HG03442 (cell line): Measurements from ENCODE around the gene INPP5D.
A peak's percentile ranks its signal among the peaks of the same experiment; 100 is the strongest.
"Not testable (repeated sequence)": the region's sequence is repeated elsewhere in the genome, so short reads cannot be mapped to it uniquely, and the experiment has no call there.

Source experiments
- ATAC-seq: cut with Tn5 transposase; IDR thresholded peaks from one replicate; pipeline ENCODE4 v1.9.1; 2021; ENCODE audit warnings: mild to moderate bottlenecking, moderate library complexity; ENCODE audit not compliant: unreplicated experiment

The INPP5D gene

GRCh38 chr2:233092432-233093165, 32.5 kb downstream of the INPP5D start:
- no peak for ATAC-seq

- no peak for ATAC-seq
Observed at GRCh38 chr2:233093166-233093448, 33.0 kb downstream of the INPP5D start.

- no peak for ATAC-seq
Observed at GRCh38 chr2:233093721-233094120, 33.6 kb downstream of the INPP5D start.

- no peak for ATAC-seq
Observed at GRCh38 chr2:233094614-233095013, 34.5 kb downstream of the INPP5D start.

DNA sequence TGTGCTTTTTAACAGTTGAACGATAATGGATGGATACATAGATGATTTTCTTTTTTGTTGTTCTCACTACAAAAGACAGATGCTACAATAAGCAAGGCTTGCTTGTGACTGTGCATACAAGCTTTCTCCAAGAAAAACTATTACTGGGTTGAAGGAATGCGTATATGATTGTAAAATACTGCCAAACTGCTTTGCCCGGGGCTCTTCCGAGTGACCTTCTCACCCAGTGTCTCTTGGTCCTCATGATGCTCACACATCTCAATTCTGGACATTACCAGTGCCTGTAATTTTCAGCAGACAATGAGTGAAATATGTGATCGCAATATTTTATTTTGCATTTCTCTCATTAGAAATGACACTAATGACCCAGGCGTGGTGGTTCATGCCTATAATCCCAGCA, 35.9 kb downstream of the INPP5D start:
- no peak for ATAC-seq

DNA sequence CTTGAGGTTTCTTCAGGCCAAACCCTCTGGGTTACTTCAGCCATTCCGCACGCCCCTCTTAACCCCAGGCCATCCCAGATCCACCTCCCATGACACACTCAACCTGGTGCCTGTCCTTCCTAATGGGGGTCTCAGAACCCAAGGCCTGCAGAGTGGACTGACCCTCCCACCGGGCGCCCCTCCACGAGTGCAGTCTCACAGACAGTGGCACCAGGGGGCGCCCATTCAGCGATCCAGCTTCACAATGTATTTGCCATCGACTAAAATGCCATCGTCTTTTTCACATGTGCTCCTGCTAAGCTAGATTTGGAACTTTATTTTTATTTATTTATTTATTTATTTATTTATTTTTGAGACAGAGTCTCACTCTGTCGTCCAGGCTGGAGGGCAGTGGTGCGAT, 38.5 kb downstream of the INPP5D start:
- ATAC-seq, result no peak

GRCh38 chr2:233099820-233100191, 39.7 kb downstream of the INPP5D start:
- not testable (repeated sequence) for ATAC-seq

DNA sequence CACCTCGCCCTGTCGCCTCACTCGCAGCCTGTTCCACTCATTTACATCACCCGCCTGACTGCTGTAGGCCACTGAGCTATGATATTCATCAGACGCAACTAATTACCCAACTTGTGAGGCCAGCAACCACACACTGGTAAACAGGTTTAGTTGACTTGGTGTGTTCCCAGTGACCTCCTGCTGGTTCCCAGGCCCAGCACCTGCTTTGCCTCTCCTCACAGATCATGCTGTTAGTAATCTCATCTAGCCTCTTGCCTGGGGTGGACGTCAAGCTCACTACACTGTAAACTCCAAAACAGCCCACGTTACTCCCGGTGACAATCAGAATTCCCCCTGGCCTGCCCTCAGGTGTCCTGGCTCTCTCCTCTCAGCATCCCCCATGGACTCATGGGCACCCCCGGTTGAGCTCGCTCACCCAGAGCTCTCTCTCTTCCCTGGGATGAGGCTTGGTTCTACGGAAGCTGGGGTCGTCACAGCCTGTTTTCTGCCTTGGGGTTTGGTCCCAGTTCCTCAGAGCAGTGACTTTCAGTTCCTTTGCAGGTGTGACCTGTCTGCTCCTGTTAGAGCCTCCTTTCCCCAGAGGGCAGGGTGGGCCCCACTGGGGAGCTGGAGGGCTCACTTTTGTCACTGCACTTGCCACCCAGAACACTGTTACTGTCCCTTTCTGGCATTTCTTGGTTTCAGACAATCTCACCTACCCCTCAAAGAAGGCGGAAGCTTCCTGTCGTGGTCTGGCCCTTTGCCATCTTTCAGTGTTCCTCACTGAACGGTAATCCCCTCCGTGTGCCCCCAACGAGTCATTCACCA, 40.3 kb downstream of the INPP5D start:
- peak; percentile 82 for ATAC-seq

GRCh38 chr2:233101141-233101540, 41.0 kb downstream of the INPP5D start:
- ATAC-seq, result no peak

- ATAC-seq, result no peak
Observed at GRCh38 chr2:233101816-233102215, 41.7 kb downstream of the INPP5D start.

- ATAC-seq, result no peak
Observed at GRCh38 chr2:233105156-233105895, 45.2 kb downstream of the INPP5D start.

GRCh38 chr2:233105930-233106329, 45.8 kb downstream of the INPP5D start:
- ATAC-seq, result no peak

DNA sequence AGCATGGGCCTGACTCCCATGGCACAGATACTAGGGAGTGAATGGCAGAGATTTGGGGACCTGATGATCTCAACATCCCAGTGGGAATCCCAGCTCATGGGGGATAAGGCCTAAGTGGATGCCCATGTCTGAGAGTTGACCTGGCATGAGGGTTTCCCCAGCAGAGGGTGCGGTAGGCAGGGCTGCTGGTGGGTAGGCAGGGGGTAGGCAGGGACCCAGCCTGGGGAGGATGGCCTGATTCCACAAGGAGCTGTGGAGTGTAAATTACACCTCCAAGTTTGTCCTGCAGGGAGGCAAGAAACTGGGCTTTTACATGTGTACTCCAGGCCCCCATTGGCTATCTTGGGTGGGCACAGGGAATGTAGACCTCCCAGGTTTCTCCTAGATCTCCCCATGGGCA, 46.9 kb downstream of the INPP5D start:
- ATAC-seq, result no peak

GRCh38 chr2:233107831-233108300, 47.7 kb downstream of the INPP5D start:
- ATAC-seq, result no peak

DNA sequence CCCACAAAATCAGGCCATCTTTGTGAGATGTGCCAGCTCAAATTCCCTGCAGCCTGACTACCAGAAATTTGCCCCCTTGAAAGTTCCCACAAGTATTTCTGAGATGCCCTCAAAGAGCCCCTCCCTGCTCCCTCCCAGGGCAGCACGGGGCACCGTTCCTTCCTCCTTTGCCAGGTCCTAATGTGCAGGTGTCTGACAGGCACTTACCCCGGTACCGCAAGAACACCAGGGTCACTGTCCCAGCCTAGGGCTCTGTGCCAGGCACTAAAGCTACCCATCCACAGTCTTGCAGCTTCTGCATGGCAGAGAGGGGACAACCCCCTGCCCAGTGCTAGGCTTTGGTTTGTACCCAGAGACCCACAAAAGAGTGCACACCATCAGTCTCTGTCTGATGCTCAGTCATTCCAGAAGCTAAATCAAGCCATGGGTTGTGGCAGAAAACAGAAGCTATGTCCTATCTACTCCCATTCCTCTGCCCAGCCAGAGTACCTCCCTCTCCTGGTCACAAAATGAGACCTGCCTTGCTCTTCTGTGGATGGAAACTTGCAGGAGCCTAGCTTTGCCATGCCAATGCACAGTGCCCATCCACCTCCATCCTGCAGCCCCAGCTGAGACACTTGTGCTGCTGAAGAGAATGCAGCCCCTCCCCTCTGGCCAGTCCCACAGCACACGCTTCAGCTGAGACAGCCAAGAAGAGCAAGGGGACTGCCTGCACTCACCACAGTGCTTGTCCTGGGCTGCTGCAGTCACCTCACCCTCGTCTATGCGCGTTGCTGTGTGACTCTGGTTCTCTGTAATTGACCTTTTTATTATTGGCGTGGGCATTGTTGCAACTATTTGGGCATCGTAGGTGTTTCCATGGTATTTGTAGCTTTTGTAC, 48.7 kb downstream of the INPP5D start:
- no peak for ATAC-seq

GRCh38 chr2:233111427-233111826, 51.3 kb downstream of the INPP5D start:
- ATAC-seq, result no peak

GRCh38 chr2:233112329-233112728, 52.2 kb downstream of the INPP5D start:
- ATAC-seq, result no peak

- no peak for ATAC-seq
Observed at GRCh38 chr2:233112776-233113452, 52.8 kb downstream of the INPP5D start.

- ATAC-seq, result no peak
Observed at GRCh38 chr2:233114421-233114861, 54.3 kb downstream of the INPP5D start.

- no peak for ATAC-seq
Observed at GRCh38 chr2:233115121-233115520, 55.0 kb downstream of the INPP5D start.
